HG03045 (cell line): Measurements from ENCODE around the gene GNB1.

Source experiments
- ATAC-seq: cut with Tn5 transposase; IDR thresholded peaks from one replicate; pipeline ENCODE4 v1.9.1; 2021; ENCODE audit warnings: mild to moderate bottlenecking, moderate library complexity; ENCODE audit not compliant: unreplicated experiment

The GNB1 gene

GRCh38 chr1:1768249-1768992 is 122.5 kb downstream of the GNB1 start:
- no peak for ATAC-seq

GRCh38 chr1:1764876-1765470 is 125.9 kb downstream of the GNB1 start:
- no peak for ATAC-seq

GRCh38 chr1:1763657-1764621 is 126.9 kb downstream of the GNB1 start:
- ATAC-seq: no peak

- ATAC-seq: no peak
These were observed 129.1 kb downstream of the GNB1 start for GRCh38 chr1:1761504-1762376.

- no peak for ATAC-seq
These were observed 130.2 kb downstream of the GNB1 start for GRCh38 chr1:1760715-1761114.

- ATAC-seq: no peak
These were observed 130.6 kb downstream of the GNB1 start for GRCh38 chr1:1760345-1760650.

- ATAC-seq: no peak
These were observed 131.2 kb downstream of the GNB1 start for GRCh38 chr1:1759456-1760344.

GRCh38 chr1:1758692-1759455 is 132.0 kb downstream of the GNB1 start:
- no peak for ATAC-seq

GRCh38 chr1:1758059-1758621 is 132.7 kb downstream of the GNB1 start:
- no peak for ATAC-seq

GRCh38 chr1:1757422-1758058 is 133.3 kb downstream of the GNB1 start:
- ATAC-seq: no peak

GRCh38 chr1:1756661-1757421 is 134.0 kb downstream of the GNB1 start:
- no peak for ATAC-seq

- ATAC-seq: no peak
These were observed 135.0 kb downstream of the GNB1 start for GRCh38 chr1:1755852-1756251.

GRCh38 chr1:1755426-1755825 is 135.5 kb downstream of the GNB1 start:
- no peak for ATAC-seq

GRCh38 chr1:1754051-1754815 is 136.7 kb downstream of the GNB1 start:
- no peak for ATAC-seq

- ATAC-seq: no peak
These were observed 137.3 kb downstream of the GNB1 start for GRCh38 chr1:1753607-1754005.

GRCh38 chr1:1752636-1753606 is 138.0 kb downstream of the GNB1 start:
- ATAC-seq: no peak
